ENCODE data around the gene GAL.

DNA sequence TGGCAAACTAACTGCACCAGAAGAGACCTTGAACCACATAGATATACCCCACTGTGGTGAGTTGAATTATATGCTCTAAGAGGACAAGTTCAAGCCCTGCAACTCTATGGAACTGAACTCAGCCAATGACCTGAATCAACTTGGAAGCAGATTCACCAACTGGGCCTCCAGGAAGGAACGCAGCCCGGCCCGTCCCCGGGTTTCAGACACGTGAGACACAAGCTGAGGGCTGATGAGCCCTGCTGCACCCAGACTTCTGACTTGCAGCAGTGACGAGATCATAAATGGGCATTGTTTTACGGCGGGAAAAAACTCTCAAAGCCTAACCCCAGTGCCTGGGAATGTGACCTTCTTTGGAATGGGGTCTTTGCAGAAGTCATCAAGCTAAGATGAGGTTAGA, 28.5 kb upstream of the GAL start:
- no peak for TF ChIP-seq POLR2A (IDR thresholded peaks at IDR 0.05)
- TF ChIP-seq, protein P1, sequence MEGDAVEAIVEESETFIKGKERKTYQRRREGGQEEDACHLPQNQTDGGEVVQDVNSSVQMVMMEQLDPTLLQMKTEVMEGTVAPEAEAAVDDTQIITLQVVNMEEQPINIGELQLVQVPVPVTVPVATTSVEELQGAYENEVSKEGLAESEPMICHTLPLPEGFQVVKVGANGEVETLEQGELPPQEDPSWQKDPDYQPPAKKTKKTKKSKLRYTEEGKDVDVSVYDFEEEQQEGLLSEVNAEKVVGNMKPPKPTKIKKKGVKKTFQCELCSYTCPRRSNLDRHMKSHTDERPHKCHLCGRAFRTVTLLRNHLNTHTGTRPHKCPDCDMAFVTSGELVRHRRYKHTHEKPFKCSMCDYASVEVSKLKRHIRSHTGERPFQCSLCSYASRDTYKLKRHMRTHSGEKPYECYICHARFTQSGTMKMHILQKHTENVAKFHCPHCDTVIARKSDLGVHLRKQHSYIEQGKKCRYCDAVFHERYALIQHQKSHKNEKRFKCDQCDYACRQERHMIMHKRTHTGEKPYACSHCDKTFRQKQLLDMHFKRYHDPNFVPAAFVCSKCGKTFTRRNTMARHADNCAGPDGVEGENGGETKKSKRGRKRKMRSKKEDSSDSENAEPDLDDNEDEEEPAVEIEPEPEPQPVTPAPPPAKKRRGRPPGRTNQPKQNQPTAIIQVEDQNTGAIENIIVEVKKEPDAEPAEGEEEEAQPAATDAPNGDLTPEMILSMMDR (IDR thresholded peaks at IDR 0.05), result no peak
